Measurements from ENCODE around the gene LAMC1. TPM values are rescaled to one million over a fixed set of nuclear protein-coding genes. Genes with fewer than 3 reads are reported as not detected.

The LAMC1 gene
- total and polyA plus RNA-seq, 2 experiments from 2014 or later: 18.4 to 116 TPM

GRCh38 chr1:183116416-183116815, 93.2 kb downstream of the LAMC1 start (continued):
- TF ChIP-seq CTCF (conservative IDR thresholded peaks at IDR 0.05; ENCODE audit: low read depth in 2 of 2) (no peak), EZH2phosphoT487 (IDR thresholded peaks at IDR 0.05; ENCODE audit: unreplicated experiment) (no peak), ZNF331 (CRISPR knock-in tag; IDR thresholded peaks at IDR 0.05; ENCODE audit: low read depth) (no peak), JUNB (IDR thresholded peaks at IDR 0.05; ENCODE audit: unreplicated experiment) (no peak), ZNF462 (CRISPR knock-in tag; IDR thresholded peaks at IDR 0.05) (no peak)

GRCh38 chr1:183121609-183122008, 98.4 kb downstream of the LAMC1 start:
- peaks cover 31% of the 10 kb centered on the region for H3K36me3 ChIP-seq (ENCODE audit: insufficient read depth)
- H3K4me1 Mint-ChIP-seq: no peaks in the 10 kb centered on the region
- no peak for TF ChIP-seq ZNF462 (CRISPR knock-in tag; IDR thresholded peaks at IDR 0.05)
- TF ChIP-seq EZH2phosphoT487 (IDR thresholded peaks at IDR 0.05; ENCODE audit: unreplicated experiment): no peak
- TF ChIP-seq CREB1 (CRISPR knock-in tag; IDR thresholded peaks at IDR 0.05; ENCODE audit: low read depth): no peak
- no peak for TF ChIP-seq POLR2AphosphoS5 (IDR thresholded peaks at IDR 0.05; ENCODE audit: low read depth)
- TF ChIP-seq STAT1 (IDR thresholded peaks at IDR 0.05; ENCODE audit: unreplicated experiment): no peak
- TF ChIP-seq ZNF114 (CRISPR knock-in tag; IDR thresholded peaks at IDR 0.05): no peak

More at GRCh38 chr1:183121609-183122008, 98.4 kb downstream of the LAMC1 start:
- Histone ChIP-seq H2AFZ (no peak overlapping the region), H4K20me1 (replicated peaks; ENCODE audit: insufficient read depth) (peaks cover 6% of the 10 kb centered on the region; the same call in 1 of the 2 replicates), H3K79me2 (replicated peaks; ENCODE audit: insufficient read depth) (no peaks in the 10 kb centered on the region), H3K4me1 (ENCODE audit: insufficient read depth) (no peaks in the 10 kb centered on the region), H3K4me3 (no peak overlapping the region), H3F3A (replicated peaks; ENCODE audit: low read depth) (no peaks in the 10 kb centered on the region), H3K9me2 (ENCODE audit: insufficient read depth) (no peaks in the 10 kb centered on the region), H3K4me2 (no peak overlapping the region), H3K27ac (ENCODE audit: low read depth) (no peak overlapping the region), H3K27me3 (ENCODE audit: insufficient read depth) (no peaks in the 10 kb centered on the region)
- H3K27ac Mint-ChIP-seq: no peak overlapping the region
- no peaks in the 10 kb centered on the region for H3K9me3 Mint-ChIP-seq
- peaks cover 2% of the 10 kb centered on the region for H3K27me3 Mint-ChIP-seq (ENCODE audit: insufficient read depth, low read depth, poor library complexity)
- DNase-seq (ENCODE audit: low spot score) (no peak), ATAC-seq (no peak)
- H3K4me3 Mint-ChIP-seq: no peak overlapping the region
- H3K36me3 Mint-ChIP-seq (ENCODE audit: low read depth): peaks cover 59% of the 10 kb centered on the region

Data from GM23338 (cell line).